GM21717 (cell line): ENCODE measurements around the gene TRIM9.

Experiments used
- ATAC-seq: cut with Tn5 transposase; IDR thresholded peaks from one replicate; pipeline ENCODE4 v1.9.1; 2021; ENCODE audit warnings: mild to moderate bottlenecking, moderate library complexity; ENCODE audit not compliant: unreplicated experiment

Gene TRIM9

GRCh38 chr14:51093371-51094281 lies 1.3 kb downstream of the TRIM9 start:
- ATAC-seq: no peak

DNA sequence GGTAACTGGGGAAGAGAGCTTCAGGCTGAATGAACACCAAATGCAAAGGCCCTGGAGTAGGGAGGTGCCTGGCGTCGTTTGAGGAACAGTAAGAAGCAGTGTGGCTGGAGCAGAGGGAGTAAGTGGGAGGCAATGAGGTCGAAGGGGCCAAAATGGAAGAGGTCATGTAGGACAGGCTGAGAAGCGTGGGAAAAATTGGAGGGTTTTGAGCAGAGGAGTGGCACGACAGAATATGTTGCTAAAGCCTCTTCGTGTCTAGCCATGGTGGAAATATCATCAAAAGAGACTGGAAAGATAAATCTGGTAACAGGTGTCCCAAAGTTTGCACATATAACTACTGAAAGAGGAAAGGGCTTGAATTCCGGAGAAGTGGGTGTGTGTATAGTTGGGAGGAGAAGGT lies 1.9 kb downstream of the TRIM9 start:
- ATAC-seq: no peak

GRCh38 chr14:51089278-51089677 lies 5.6 kb downstream of the TRIM9 start:
- ATAC-seq: no peak

DNA sequence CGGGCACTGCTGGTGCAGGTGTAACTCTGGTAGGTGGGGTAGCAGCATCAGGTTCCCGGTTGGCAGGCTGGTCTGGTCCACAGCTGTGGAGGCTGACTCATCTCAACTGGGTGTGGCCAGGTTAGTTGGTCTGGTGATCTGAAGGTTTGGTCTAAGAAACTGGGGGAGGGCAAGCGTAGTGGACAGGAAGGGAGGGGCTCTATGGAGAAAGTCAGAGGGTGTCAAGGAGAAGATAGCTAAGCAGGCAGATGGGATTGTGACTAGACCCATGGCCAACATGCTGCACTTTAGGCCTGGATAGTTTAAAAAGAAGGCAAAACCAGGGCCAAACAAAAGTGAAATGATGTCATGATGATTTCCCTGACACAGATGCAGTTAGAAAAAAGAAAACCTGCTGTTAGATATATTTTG lies 7.9 kb downstream of the TRIM9 start:
- no peak for ATAC-seq

DNA sequence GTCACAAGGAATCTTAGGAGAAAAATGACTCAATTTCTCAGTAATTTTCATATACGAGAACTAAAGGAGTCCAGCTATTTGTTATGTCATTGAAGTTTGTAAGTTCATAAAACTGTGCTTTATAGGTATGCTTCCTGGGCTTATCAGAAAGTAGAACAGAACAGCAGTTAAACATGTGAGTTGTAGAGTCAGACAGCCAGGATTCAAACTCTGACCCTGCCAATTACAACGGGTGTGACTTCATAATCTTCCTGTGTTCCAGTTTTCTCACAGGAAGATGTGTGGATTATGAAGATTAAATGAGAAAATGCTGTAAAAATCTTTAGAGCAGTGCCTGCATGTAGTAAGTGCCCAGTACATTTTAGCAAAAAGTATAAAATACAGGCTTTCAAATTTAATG lies 8.9 kb downstream of the TRIM9 start:
- no peak for ATAC-seq

- no peak for ATAC-seq
Measured at GRCh38 chr14:51084962-51085361, 9.9 kb downstream of the TRIM9 start.

- no peak for ATAC-seq
Measured at GRCh38 chr14:51084507-51084906, 10.4 kb downstream of the TRIM9 start.

GRCh38 chr14:51082349-51082748 lies 12.6 kb downstream of the TRIM9 start:
- no peak for ATAC-seq

DNA sequence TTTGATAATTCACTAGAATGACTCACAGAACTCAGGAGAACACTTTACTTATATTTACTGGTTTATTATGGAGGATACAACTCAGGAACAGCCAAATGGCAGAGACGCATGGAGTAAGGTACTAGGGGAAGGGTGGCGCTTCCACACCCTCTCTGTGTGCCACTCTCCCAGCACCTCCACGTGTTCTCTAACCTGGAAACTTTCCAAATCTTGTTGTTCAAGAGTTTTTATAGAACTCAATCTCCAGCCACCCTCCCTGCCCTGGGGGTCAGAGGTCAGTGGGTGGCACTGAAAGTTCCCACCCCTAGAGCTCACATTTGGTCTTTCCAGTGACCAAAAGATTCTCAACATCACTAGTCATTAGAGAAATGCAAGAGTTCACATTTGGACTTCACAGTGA lies 13.2 kb downstream of the TRIM9 start:
- no peak for ATAC-seq

DNA sequence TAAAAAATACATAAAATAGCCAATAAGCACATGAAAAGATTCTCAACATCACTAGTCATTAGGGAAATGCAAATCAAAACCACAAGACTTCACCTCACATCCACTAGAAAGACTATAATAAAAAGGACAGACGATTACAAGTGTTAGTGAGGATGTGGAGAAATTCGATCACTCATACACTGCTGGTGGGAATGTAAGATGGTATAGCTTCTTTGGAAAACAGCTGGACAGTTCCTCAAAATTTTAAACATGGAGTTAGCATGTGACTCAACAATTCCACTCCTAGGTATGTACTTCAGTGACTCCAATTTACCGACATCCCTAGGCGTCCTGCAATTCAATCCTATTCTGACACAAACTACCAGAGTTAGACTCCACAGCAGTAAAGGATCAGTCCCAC lies 13.7 kb downstream of the TRIM9 start:
- ATAC-seq: no peak

DNA sequence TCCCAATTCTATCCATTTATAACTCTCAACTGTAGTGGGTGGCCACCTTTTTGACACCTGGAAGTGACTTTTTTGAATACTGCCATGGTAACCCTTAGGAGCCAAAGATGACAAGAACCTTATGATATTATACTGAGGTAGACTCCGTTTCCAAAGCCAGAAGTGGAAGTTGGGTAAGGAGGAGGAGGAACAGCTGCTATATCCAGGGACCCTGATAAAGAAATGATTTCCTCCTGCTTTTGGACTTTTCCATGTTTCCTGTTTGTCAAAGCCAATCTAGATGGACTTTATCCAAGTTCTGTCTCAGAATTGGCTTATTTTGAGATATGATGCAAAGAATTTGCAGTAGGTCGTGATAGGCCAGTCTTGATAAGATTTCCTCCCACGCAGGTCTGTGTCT lies 14.3 kb downstream of the TRIM9 start:
- no peak for ATAC-seq

DNA sequence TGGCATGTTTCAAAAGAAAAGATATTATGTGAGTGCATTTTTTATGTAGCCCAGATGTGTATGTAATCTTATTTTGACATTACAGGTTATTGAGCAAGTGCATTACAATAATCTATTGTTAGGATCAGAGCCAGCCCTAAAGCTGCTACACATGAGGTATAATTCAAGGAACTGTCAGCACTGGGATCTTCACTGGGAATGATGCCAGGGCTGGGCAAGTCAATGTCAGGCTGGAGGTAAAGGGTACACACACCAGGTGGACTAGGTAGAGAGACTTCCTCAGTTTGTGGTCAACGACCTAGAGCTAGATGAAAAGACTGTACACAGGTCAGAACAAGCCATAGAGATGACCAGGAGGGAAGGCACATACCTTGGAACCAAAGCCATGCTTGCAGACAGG lies 15.4 kb downstream of the TRIM9 start:
- ATAC-seq: no peak

DNA sequence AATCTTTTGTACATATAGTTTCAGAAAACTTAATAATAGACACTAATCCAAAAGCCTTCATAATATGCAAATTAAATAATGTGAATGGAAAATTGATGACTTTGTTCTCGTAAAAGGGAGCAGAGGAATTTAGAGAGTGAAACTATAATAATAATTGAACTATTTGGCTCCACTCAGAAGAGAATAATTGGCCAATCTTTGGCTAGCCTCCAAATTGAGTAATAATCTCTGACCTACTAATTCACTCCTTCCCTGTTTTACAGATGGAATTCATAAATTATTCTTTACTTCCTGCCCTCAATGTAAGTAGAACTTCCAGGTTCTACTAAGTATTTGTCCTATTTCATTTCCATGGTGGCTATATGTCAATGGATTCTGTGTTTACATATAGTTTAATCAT lies 15.8 kb downstream of the TRIM9 start:
- no peak for ATAC-seq

DNA sequence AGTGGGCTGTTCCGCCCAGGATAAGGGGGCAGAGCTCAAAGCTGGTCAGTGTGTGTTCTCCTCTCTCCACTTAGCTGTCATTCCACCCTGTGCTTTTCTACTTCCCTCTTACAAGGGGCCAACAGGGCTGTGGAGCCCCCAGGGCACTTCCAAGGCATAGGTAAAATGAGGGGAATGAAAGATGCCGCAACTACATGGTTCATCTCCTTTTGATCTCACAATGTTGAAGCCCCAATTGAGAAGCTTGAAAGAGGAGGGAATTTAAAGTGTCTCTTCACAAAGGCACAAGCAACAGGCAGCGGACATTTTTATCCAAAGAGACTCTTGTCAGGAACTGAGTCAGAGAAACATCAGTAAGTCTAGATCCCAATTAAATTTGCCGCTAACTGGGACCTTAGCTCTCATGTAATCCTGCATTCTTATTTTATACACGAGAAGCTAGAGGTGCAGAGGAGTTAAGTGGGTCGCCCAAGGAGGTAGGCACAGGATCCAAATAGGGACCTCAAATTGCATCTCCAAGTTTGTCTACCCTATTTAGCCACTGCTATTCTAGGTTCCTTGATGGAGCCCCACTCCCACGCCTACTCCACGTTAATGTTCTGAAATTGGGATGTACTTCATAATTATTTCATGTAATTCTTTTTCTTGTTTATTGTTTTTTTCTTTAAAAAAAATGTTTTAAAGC lies 20.1 kb downstream of the TRIM9 start:
- ATAC-seq: no peak

- ATAC-seq: no peak
Measured at GRCh38 chr14:51073731-51074130, 21.2 kb downstream of the TRIM9 start.

- no peak for ATAC-seq
Measured at GRCh38 chr14:51072976-51073375, 21.9 kb downstream of the TRIM9 start.

DNA sequence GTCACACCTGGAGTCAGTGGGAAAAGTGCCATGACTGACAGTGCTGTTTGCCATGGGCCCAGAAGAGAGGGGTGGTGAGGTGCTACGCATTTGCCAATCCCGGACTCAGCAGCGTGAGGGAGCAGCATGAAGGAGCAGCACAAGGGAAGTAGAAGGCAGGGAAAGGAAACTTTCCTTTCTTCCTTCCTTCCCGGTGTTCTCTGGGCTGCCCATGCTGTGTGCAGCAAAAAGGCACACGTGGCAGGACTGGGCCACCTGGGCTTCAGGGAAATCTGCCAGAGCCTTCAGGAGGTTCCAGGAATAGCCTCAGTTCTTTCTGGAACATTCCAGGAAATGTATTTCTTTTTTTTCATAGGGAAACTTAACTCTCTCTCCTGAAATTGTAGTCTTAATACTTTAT lies 23.0 kb downstream of the TRIM9 start:
- ATAC-seq: no peak

DNA sequence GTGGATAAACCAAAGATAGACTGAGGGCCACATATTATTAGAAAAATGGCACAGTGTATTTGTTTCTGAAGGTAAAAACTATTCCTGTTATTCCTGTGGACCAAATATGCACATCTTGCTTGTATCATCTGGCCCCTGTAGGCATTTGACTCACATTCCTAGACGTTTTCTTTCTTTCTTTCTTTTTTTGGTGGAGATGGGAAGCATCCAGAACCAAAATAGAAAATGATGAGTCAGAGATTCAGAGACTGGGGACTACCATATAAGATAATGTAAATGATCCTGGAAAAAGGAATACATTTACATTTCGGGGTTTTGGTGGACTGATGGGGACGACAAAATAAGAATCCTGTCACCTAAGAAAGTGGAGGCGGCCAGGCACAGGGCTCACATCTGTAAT lies 24.2 kb downstream of the TRIM9 start:
- no peak for ATAC-seq

- ATAC-seq: no peak
Measured at GRCh38 chr14:51069055-51069454, 25.9 kb downstream of the TRIM9 start.

- no peak for ATAC-seq
Measured at GRCh38 chr14:51068268-51068667, 26.6 kb downstream of the TRIM9 start.

DNA sequence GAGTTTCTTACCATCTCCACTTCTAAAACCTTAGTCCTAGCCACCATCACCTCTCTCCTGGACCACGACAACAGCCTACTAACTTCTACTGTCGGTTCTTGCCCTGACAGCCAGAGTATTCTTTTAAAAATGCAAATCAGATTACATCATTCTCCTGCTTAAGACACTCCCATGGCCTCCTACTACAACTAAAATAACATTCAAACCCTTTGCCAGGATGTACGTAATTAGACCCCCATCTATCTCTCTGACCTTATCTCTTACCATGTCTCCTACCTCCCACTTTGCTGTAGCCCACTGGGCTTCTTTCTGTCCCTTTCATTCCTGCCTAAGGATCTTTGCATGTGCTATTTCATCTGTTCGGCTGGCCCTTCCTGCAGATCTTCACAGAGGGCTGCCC lies 27.6 kb downstream of the TRIM9 start:
- no peak for ATAC-seq

DNA sequence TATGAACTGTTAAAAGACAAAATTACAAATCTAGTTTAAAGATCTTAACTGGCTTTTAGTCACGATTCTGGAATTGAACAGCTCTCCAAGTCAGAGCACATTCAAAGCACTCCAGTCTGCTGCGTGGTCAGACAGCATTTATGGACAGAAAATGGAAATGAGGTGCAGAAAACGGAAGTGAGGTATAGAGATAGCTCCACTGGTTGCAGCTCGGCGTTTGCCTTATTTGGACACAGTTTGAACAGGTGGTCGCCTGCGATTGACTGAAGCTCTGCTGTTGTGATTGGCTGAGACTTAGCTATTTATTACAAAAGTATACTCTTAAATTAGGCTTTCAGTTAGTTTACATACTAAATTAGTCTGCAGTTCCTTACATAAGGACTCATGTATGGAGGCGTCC lies 28.3 kb downstream of the TRIM9 start:
- no peak for ATAC-seq
